OCI-LY1 (cell line): ENCODE measurements around the gene SLC24A3.

ENCODE experiments used
- CTCF ChIP-seq: fragments of 200-600 bp; sonication (generic), shearing (Covaris generic); IDR thresholded peaks from 2 replicates; pipeline ENCODE4 v1.5.1; 2017; ENCODE audit warnings: mild to moderate bottlenecking, antibody characterized with exemption, low read length, moderate library complexity, mixed read lengths
- EZH2 ChIP-seq: fragments of 200-600 bp; sonication (generic), shearing (Covaris generic); IDR thresholded peaks from 2 replicates; pipeline ENCODE4 v1.8.0; 2017; ENCODE audit warnings: borderline replicate concordance, mixed run types, mild to moderate bottlenecking, antibody characterized with exemption, low read length, moderate library complexity, mixed read lengths

DNA sequence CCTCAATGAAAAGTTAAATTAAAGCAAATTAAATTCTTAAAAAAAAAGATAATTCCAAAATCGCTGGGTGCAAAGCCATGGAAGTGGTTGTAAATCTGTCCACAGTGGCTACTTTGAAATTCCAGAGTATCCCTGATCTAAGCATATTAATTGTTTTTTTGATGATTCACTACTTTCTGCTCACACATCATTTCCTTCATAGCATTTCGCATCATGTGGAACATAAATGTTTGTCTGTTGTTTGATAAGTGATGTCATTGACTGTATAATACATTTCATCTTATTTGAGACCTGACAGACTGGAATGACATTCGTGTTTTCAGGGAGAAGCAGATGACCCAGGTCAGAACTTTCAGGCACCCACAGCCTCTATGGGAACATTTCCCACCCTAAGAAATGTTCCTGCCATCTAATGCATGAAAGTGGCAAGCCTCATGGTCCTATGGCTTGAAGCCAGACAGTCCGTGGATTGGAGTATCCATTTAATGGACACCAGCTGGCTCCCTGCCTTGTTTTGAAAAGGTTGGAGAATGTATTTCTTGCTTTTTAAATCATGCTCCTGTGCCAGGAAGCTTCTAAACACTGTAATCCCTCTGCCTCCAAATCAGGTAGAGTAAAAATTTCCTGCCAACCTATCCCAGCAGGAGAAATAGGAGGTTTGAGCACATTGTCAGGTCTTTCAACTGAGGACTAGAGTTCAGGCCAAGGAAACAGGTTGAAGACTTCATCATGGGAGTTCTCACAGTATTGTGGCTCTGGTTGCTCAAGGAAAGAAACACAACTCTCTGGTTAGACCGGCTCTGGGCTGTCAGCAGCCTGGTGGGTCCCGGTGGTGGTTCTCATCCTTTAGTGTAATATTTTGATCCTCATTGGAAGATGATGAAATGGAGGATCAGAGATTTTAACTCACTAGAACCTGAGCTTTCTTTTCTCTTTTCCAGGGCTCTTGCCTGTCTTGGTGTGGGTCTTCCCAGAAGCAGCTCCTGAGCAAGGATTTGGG is 157.9 kb downstream of the SLC24A3 start:
- TF ChIP-seq CTCF = no peak
- no peak for TF ChIP-seq EZH2
